Measurements from ENCODE around the gene CALY. TPM values are rescaled to one million over a fixed set of nuclear protein-coding genes. Genes with fewer than 3 reads are reported as not detected.

CALY gene
- total and polyA plus RNA-seq, 12 donors = 0.55 to 30.7 (median 12.4) TPM; not detected in 4

DNA sequence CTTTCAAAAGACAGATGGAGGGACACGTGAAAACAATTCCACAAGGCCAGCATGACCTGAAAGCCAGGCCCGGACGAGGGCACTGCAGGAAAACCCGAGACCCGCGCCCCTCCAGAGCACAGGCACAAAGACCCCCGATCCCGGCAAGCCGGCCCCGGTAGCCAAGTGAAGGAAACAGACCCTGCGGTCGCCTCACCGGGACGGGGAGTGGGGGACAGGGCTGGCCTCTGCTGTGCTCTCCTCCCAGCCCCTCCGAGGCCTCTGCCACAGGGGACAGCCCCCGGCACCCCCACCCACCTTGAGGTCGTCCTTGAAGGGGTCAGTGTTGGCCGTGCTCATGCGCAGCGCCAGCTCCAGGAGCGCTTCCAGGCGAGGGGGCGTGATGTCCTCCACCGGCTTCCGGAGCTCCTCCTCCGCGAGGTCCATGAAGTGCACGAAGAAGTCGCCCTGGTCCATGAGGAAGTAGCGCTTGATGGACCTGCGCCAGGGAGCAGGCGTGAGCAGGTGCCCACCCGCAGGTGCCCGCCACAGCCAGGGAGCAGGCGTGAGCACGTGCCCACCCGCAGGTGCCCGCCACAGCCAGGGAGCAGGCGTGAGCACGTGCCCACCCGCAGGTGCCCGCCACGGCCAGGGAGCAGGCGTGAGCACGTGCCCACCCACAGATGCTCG is 48.7 kb downstream of the CALY start:
- intact Hi-C loops (cut with DNase I) = no loop called here
- 90 to 97% (median 93%) methylated on average over 28 to 46 of the region's 46 CpGs for WGBS, 4 donors
- TF ChIP-seq, protein P1, sequence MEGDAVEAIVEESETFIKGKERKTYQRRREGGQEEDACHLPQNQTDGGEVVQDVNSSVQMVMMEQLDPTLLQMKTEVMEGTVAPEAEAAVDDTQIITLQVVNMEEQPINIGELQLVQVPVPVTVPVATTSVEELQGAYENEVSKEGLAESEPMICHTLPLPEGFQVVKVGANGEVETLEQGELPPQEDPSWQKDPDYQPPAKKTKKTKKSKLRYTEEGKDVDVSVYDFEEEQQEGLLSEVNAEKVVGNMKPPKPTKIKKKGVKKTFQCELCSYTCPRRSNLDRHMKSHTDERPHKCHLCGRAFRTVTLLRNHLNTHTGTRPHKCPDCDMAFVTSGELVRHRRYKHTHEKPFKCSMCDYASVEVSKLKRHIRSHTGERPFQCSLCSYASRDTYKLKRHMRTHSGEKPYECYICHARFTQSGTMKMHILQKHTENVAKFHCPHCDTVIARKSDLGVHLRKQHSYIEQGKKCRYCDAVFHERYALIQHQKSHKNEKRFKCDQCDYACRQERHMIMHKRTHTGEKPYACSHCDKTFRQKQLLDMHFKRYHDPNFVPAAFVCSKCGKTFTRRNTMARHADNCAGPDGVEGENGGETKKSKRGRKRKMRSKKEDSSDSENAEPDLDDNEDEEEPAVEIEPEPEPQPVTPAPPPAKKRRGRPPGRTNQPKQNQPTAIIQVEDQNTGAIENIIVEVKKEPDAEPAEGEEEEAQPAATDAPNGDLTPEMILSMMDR (IDR thresholded peaks at IDR 0.05) = no peak
- no peak for TF ChIP-seq POLR2A (IDR thresholded peaks at IDR 0.05)
- no peaks in the 10 kb centered on the region for H3K9me3 ChIP-seq (replicated peaks in 1 of 3)
- no peak for DNase-seq
- no peak overlapping the region for H3K27ac ChIP-seq
- no peak overlapping the region for H3K4me3 ChIP-seq
- H3K27me3 ChIP-seq = no peaks in the 10 kb centered on the region
- peaks cover 0 to 85% of the 10 kb centered on the region in 2 donors for H3K36me3 ChIP-seq (replicated peaks in 1 of 2)
- no peaks in the 10 kb centered on the region for H3K4me1 ChIP-seq (replicated peaks in 1 of 2)

DNA sequence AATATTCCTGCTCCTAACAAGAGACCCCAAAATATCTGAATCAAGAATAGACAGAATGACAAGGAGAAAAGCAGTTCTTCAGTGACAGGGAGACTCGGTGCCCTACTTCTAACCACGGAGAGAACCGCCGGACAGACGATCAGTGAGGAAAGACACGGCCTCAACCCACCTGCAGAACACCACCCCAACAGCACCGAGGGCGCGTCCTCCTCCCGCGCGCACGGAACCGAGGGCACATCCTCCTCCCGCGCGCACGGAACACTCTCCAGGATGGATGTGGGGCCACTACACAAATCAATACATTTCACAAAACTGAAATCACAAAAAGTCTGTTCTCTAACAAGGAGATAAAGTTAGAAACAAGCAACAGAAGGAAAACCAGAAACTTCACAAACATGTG is 50.3 kb downstream of the CALY start:
- WGBS, 4 donors = 88 to 92% (median 91%) methylated on average over 18 of the region's 18 CpGs
- Histone ChIP-seq H3K27me3 (no peaks in the 10 kb centered on the region), H3K36me3 (replicated peaks in 1 of 2) (peaks cover 0 to 94% of the 10 kb centered on the region in 2 donors), H3K9me3 (replicated peaks in 1 of 3) (no peaks in the 10 kb centered on the region), H3K4me1 (replicated peaks in 1 of 2) (no peaks in the 10 kb centered on the region), H3K27ac (no peak overlapping the region), H3K4me3 (no peak overlapping the region)
- DNase-seq = no peak
- intact Hi-C loops (cut with DNase I) = no loop called here
- no peak for TF ChIP-seq POLR2A (IDR thresholded peaks at IDR 0.05)

DNA sequence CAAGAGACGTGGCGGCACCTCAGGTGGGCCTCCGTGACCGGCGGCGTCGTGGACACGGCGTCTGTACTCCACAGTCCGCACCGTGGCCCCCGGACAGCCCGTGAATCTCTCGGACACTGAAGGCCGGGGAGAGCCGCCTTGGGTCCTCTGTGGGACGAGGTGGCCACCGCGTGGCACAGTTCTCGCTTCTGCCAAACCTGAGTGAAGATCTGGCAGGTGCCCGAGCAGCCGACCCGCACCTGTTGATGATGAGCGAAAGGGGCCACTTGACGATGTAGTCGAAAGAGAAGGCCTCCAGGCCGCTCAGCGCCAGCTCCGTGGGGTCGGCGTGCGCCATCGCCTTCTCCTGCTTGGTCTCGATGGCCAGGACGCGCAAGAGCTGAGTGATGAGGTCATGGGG is 51.5 kb downstream of the CALY start:
- Histone ChIP-seq H3K27me3 (no peaks in the 10 kb centered on the region), H3K4me3 (no peak overlapping the region), H3K36me3 (replicated peaks in 1 of 2) (peaks cover 0 to 89% of the 10 kb centered on the region in 2 donors), H3K9me3 (replicated peaks in 1 of 3) (no peaks in the 10 kb centered on the region), H3K27ac (no peak overlapping the region), H3K4me1 (replicated peaks in 1 of 2) (no peaks in the 10 kb centered on the region)
- WGBS, 4 donors = 94 to 98% (median 95%) methylated on average over 15 to 36 of the region's 36 CpGs
- intact Hi-C loops (cut with DNase I) = no loop called here
- TF ChIP-seq, protein P1 (IDR thresholded peaks at IDR 0.05) = no peak
- no peak for TF ChIP-seq POLR2A (IDR thresholded peaks at IDR 0.05)
- no peak for DNase-seq

DNA sequence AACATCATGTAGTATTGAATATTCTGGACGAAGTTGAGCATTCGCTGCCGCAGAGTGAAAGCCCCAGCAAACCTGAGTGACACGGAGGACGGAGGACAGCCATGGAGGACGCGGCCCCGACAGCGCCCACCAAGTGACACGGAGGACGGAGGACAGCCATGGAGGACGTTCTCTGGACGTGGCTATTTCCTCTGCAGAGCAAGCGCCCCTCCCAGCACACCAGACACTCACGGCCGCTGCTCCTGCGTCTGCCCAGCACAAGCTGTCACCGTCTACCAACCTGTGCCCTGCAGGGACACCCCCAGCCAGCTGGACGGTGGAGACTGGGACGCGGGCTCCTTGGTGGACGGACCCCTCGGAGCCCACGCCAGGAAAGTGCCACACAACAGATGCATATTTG is 52.8 kb downstream of the CALY start:
- Histone ChIP-seq H3K36me3 (replicated peaks in 1 of 2) (peaks cover 0 to 88% of the 10 kb centered on the region in 2 donors), H3K4me3 (no peak overlapping the region), H3K27ac (no peak overlapping the region), H3K4me1 (replicated peaks in 1 of 2) (peaks cover 0 to under 1% of the 10 kb centered on the region in 2 donors), H3K9me3 (replicated peaks in 1 of 3) (no peaks in the 10 kb centered on the region), H3K27me3 (no peaks in the 10 kb centered on the region)
- no peak for TF ChIP-seq POLR2A (IDR thresholded peaks at IDR 0.05)
- TF ChIP-seq, protein P1 (IDR thresholded peaks at IDR 0.05) = no peak
- intact Hi-C loops (cut with DNase I) = no loop called here
- WGBS, 4 donors = 93 to 98% (median 95%) methylated on average over 17 to 24 of the region's 24 CpGs
- DNase-seq = no peak
